ENCODE measurements around the gene LIMS1. TPM values are rescaled to one million over a fixed set of nuclear protein-coding genes. Genes with fewer than 3 reads are reported as not detected.

The LIMS1 gene
- total RNA-seq, 1 experiment from 2014 or later = 101 TPM

DNA sequence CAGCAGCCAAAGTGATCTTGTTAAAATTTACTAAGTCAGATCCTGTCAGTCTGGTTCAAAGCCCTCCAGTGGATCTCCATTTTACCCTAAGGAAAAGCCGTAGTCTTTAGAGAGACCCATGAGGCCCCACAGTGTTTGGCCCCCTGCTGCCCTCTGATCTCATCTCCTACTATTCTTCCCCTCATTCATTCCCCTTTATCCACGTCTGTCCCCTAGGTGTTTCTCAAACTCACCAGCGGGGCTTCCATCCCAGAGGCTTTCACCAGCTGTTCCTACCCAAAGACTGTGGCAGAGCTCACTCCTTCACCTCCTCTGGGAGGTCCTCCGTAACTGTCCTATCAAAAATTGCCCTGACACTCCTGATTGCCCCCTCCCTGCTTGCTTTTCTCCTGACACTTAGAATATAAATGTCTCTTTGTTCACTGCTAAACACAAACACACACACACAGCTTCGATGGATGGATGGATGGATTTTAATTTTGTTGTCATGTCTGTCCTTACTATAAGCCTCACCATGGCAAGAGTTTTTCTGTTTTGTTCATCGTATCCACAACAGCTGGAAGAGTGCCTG is 26.1 kb downstream of the LIMS1 start:
- no peak for ATAC-seq
- CTCF ChIA-PET = no interaction called here

GRCh38 chr2:108560895-108561530 is 26.7 kb downstream of the LIMS1 start:
- CTCF ChIA-PET = no interaction called here
- TF ChIP-seq POLR2AphosphoS5 (IDR thresholded peaks at IDR 0.05; ENCODE audit: low read depth, low read length) (no peak), TCF7L2 (IDR thresholded peaks at IDR 0.05; ENCODE audit: low read depth, low read length) (no peak), SIN3A (IDR thresholded peaks at IDR 0.05; ENCODE audit: borderline replicate concordance, insufficient read depth, low read depth, low read length) (no peak), REST (IDR thresholded peaks at IDR 0.05; ENCODE audit: insufficient read depth in 1 of 2, low read depth in 2 of 2, low read length in 1 of 2) (no peak)
- TF ChIP-seq, protein P1, sequence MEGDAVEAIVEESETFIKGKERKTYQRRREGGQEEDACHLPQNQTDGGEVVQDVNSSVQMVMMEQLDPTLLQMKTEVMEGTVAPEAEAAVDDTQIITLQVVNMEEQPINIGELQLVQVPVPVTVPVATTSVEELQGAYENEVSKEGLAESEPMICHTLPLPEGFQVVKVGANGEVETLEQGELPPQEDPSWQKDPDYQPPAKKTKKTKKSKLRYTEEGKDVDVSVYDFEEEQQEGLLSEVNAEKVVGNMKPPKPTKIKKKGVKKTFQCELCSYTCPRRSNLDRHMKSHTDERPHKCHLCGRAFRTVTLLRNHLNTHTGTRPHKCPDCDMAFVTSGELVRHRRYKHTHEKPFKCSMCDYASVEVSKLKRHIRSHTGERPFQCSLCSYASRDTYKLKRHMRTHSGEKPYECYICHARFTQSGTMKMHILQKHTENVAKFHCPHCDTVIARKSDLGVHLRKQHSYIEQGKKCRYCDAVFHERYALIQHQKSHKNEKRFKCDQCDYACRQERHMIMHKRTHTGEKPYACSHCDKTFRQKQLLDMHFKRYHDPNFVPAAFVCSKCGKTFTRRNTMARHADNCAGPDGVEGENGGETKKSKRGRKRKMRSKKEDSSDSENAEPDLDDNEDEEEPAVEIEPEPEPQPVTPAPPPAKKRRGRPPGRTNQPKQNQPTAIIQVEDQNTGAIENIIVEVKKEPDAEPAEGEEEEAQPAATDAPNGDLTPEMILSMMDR (IDR thresholded peaks at IDR 0.05) = no peak
- in situ Hi-C loops (cut with HindIII; ENCODE audit: low pct_unique_long_range_greater_than_20kb, low sequenced_read_pairs) = loop anchor here (25.0 kb wide), 1 partner anchor 99 kb away; no protein-coding TSS in a partner anchor

More for the DNA sequence above, 26.1 kb downstream of the LIMS1 start:
- TF ChIP-seq, protein P1 (IDR thresholded peaks at IDR 0.05) = no peak
- TF ChIP-seq POLR2AphosphoS5 (IDR thresholded peaks at IDR 0.05; ENCODE audit: low read depth, low read length) (no peak), REST (IDR thresholded peaks at IDR 0.05; ENCODE audit: insufficient read depth in 1 of 2, low read depth in 2 of 2, low read length in 1 of 2) (no peak), TCF7L2 (IDR thresholded peaks at IDR 0.05; ENCODE audit: low read depth, low read length) (no peak), SIN3A (IDR thresholded peaks at IDR 0.05; ENCODE audit: borderline replicate concordance, insufficient read depth, low read depth, low read length) (no peak)
- intact Hi-C loops (cut with micrococcal nuclease; ENCODE audit: unreplicated experiment) (no loop called here), in situ Hi-C loops (cut with HindIII; ENCODE audit: low pct_unique_long_range_greater_than_20kb, low sequenced_read_pairs) (loop anchor here (25.0 kb wide), 1 partner anchor 98 kb away; no protein-coding TSS in a partner anchor)
- H3K27ac ChIP-seq (ENCODE audit: low read length) = no peak overlapping the region
- H3K9me3 ChIP-seq (ENCODE audit: control insufficient read depth, insufficient read depth, low read depth, low read length) = no peaks in the 10 kb centered on the region
- no peaks in the 10 kb centered on the region for H3K36me3 ChIP-seq (ENCODE audit: control insufficient read depth, insufficient read depth, low read length)
- no TSS peak for BruUV-seq (replicated peaks)
- no peak for DNase-seq (ENCODE audit: low read depth, low spot score)
- H3K4me3 ChIP-seq (ENCODE audit: low read depth in 2 of 2, low read length in 2 of 2) = no peak overlapping the region
- peaks cover 6% of the 10 kb centered on the region for H3K4me1 ChIP-seq (ENCODE audit: control insufficient read depth, insufficient read depth, low read length)
- POLR2A ChIA-PET = no interaction called here
- H3K27me3 ChIP-seq (ENCODE audit: control insufficient read depth, insufficient read depth, low read length) = no peaks in the 10 kb centered on the region

More at GRCh38 chr2:108560895-108561530, 26.7 kb downstream of the LIMS1 start:
- Histone ChIP-seq H3K27me3 (ENCODE audit: control insufficient read depth, insufficient read depth, low read length) (no peaks in the 10 kb centered on the region), H3K4me3 (ENCODE audit: low read depth in 2 of 2, low read length in 2 of 2) (no peak overlapping the region), H3K4me1 (ENCODE audit: control insufficient read depth, insufficient read depth, low read length) (peaks cover 6% of the 10 kb centered on the region), H3K27ac (ENCODE audit: low read length) (no peak overlapping the region), H3K9me3 (ENCODE audit: control insufficient read depth, insufficient read depth, low read depth, low read length) (no peaks in the 10 kb centered on the region), H3K36me3 (ENCODE audit: control insufficient read depth, insufficient read depth, low read length) (no peaks in the 10 kb centered on the region)
- BruUV-seq (replicated peaks) = no TSS peak
- POLR2A ChIA-PET = no interaction called here
- ATAC-seq (no peak), DNase-seq (ENCODE audit: low read depth, low spot score) (no peak)
- intact Hi-C loops (cut with micrococcal nuclease; ENCODE audit: unreplicated experiment) = no loop called here
